Subcutaneous adipose tissue (tissue), 4 donors: ENCODE measurements around the gene HMGCS2. TPM values are rescaled to one million over a fixed set of nuclear protein-coding genes. Genes with fewer than 3 reads are reported as not detected.

Source experiments
- total RNA-seq, 4 donors: library from RNA; depleted of rRNA; stranded (reverse); fragments of >200 nt; gene quantifications; one replicate each; pipeline ENCODE4 v1.1.0, GENCODE V29; 2016
- TF ChIP-seq, protein P1 (sequence below): fragments of 450-650 bp; IDR thresholded peaks from one replicate; pipeline ENCODE4 v1.5.1; 2016; ENCODE audit warnings: low read depth, mild to moderate bottlenecking, control low read depth, antibody characterized with exemption, moderate library complexity

The HMGCS2 gene
- total RNA-seq, 4 donors from 2014 or later, result 0.34 to 0.49 TPM; not detected in 2

DNA sequence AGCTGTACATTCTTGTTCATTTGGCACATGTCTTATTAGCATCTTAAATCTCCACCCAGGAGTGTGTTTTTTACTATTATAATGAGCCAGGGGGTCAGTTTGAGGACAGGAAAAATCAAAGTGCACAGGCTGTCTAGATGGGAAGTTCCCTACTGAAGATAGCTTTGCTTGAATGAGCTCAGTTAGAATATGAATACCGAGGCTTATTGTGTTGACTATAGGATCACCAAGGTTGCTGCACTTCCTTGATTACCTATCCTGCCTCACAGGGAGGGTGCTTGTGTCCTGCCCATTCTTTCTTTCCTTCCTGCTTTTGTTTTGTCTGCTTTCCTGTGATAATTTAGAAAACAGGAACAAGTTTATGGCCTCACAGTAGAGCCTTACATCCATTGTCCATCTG, 40.7 kb downstream of the HMGCS2 start:
- TF ChIP-seq, protein P1, sequence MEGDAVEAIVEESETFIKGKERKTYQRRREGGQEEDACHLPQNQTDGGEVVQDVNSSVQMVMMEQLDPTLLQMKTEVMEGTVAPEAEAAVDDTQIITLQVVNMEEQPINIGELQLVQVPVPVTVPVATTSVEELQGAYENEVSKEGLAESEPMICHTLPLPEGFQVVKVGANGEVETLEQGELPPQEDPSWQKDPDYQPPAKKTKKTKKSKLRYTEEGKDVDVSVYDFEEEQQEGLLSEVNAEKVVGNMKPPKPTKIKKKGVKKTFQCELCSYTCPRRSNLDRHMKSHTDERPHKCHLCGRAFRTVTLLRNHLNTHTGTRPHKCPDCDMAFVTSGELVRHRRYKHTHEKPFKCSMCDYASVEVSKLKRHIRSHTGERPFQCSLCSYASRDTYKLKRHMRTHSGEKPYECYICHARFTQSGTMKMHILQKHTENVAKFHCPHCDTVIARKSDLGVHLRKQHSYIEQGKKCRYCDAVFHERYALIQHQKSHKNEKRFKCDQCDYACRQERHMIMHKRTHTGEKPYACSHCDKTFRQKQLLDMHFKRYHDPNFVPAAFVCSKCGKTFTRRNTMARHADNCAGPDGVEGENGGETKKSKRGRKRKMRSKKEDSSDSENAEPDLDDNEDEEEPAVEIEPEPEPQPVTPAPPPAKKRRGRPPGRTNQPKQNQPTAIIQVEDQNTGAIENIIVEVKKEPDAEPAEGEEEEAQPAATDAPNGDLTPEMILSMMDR, result no peak

DNA sequence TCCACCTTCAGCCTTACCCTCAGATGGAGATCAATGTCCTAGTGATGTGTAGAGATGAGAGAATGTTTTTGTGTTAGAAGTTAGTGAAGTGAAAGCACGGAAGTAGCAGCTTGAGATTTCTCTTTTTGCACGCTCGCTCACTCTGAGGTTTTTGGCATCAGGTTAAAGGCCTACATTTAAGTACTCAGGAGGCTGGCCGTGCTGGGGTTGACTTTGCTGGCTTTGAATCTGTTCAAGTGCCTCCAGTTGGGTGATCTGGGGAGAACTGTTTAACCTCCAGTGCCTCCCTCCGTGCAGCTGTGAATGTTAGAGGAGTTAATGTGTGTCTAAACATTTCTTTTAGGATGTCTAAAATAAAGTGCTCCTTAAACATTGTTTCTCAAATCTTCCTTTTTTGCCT, 43.1 kb downstream of the HMGCS2 start:
- TF ChIP-seq, protein P1, result no peak

DNA sequence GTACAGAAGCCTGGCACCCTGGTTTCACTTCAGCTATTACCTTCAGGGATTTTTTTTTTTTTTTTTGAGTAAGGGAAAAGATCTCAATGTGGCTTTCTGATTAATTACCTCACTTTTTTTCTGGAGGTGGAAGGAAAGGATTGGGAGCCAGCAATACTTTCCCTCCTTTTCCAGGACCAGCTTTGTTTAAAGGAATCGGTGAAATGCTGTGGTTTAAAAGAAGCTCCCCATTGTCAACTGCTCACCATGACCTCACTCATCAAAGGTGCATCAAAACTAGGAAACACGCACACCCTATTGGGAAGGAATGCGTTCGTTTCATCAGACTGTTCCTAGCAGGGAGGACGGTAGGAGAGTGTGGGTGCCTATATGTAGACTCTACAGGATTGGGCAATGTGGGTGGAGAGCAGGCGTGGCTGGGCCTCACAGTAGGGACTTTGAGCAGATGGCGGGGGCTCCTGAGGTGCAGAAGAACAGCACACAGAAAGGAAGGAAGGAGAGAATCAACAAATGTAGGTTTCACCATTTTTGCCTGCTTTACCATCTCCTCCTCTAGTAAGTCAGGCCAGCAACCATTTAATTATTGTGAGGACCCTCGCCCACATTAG, 44.0 kb downstream of the HMGCS2 start:
- TF ChIP-seq, protein P1, result no peak

DNA sequence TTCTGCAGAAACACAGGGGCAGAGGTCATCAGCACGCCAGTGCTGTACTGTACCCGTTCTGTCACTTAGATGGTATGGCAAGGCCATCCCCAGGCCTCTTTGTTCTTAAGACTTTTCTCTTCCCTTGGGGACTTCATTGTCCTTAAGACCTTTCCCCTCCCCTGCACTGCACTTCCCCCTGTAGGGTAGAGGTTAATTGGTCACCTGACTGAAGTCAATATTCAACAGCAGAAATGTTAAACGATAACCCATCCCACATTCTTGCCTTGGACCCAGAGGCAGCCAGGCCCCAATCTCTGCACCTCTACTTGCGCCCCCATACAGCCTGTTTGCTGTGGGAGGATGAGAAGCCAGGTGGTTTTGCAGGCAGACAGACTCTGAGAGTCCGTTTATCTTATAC, 46.8 kb downstream of the HMGCS2 start:
- TF ChIP-seq, protein P1, result no peak

DNA sequence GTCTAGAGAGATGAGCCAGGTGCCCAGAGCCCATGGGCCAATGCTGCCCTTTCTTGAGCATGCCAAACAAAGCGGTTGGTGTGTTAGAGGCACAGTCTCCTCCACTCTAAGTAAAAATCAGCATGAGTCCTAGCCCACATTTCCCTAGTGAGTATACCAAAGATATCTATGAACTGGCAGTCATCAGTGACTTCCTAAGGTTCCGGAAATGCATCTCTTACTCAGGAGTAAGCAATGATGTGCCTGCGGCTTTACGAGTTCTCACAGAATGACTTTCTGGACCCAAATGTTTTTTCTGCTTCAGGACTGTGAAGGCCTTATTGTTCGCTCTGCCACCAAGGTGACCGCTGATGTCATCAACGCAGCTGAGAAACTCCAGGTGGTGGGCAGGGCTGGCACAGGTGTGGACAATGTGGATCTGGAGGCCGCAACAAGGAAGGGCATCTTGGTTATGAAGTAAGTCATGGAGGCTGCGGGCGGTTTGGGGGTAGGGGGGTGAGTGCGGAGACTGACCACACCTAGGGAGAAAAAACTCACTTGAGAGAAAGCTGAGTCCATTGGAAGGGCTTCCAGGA, 47.8 kb downstream of the HMGCS2 start:
- TF ChIP-seq, protein P1, result no peak

DNA sequence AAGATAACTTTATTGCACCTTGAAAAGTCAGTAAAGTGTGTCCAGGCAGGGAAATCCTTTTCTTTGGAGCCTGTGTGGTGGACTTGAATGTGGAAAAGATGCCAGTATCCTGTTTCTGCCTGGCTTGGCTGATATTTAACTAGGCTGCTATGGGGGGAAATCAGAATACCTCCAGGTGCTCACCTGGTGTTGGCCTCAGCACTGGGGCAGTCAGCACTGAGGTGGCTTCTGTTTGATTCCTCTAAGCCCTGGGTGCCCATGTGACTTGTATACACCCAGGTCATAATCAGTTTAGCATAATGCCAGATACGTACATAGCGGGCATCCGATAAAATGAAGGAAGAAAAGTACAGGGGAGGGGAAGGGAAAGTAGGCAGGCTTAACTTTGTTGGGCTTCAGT, 49.7 kb downstream of the HMGCS2 start:
- TF ChIP-seq, protein P1, result no peak

DNA sequence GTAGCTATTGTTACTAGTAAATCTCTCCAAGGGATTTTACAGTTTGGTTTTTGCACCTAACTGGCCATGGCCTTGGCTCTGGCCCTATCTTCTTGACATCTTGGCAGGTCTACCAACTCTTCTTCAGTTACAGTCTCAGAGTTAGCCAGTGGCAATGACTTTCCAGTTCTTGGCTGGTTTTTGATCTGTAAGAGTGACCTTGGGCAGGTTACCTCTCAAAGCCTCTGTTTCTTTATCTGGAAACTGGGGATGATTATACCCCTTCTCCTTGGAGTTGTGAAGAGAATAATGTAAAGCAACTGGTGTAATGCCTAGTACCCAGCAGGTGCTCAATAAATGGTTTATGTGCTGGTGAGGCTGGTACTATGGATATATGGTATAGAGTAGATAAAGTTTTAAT, 50.3 kb downstream of the HMGCS2 start:
- TF ChIP-seq, protein P1, result no peak
